HUES48 (cell line): Measurements from ENCODE around the gene A4GALT.
"Not testable (repeated sequence)": the region's sequence is repeated elsewhere in the genome, so short reads cannot be mapped to it uniquely, and the experiment has no call there.

ENCODE experiments used
- H3K27ac ChIP-seq: one replicate; pipeline ENCODE4 v1.7.0; 2013; ENCODE audit warnings: low read depth, low read length, inconsistent platforms
- H3K27me3 ChIP-seq: 2 replicates; pipeline ENCODE4 v1.6.1; 2013; ENCODE audit warnings: mild to moderate bottlenecking, low read length; ENCODE audit not compliant: control insufficient read depth, insufficient read depth
- H3K36me3 ChIP-seq: 2 replicates; pipeline ENCODE4 v1.6.1; 2013; ENCODE audit warnings: low read length; ENCODE audit not compliant: control insufficient read depth, insufficient read depth
- H3K4me1 ChIP-seq: 2 replicates; pipeline ENCODE4 v1.6.1; 2013; ENCODE audit warnings: mild to moderate bottlenecking, low read length; ENCODE audit not compliant: control insufficient read depth, insufficient read depth
- H3K4me3 ChIP-seq: 2 replicates; pipeline ENCODE4 v1.5.1; 2013; ENCODE audit warnings: mild to moderate bottlenecking, low read depth, low read length
- H3K9ac ChIP-seq: 2 replicates; pipeline ENCODE4 v1.6.1; 2013; ENCODE audit warnings: mild to moderate bottlenecking, low read depth, low read length, moderate library complexity
- H3K9me3 ChIP-seq: 2 replicates; pipeline ENCODE4 v1.6.1; 2013; ENCODE audit warnings: low read length; ENCODE audit not compliant: control insufficient read depth, insufficient read depth

A4GALT gene

GRCh38 chr22:42678894-42679293 is 41.8 kb downstream of the A4GALT start:
- no peaks in the 10 kb centered on the region for H3K4me1 ChIP-seq
- H3K9ac ChIP-seq: no peak overlapping the region
- H3K27me3 ChIP-seq: no peaks in the 10 kb centered on the region
- H3K27ac ChIP-seq: no peak overlapping the region
- H3K4me3 ChIP-seq: no peak overlapping the region
- H3K36me3 ChIP-seq: no peaks in the 10 kb centered on the region
- H3K9me3 ChIP-seq: no peaks in the 10 kb centered on the region

DNA sequence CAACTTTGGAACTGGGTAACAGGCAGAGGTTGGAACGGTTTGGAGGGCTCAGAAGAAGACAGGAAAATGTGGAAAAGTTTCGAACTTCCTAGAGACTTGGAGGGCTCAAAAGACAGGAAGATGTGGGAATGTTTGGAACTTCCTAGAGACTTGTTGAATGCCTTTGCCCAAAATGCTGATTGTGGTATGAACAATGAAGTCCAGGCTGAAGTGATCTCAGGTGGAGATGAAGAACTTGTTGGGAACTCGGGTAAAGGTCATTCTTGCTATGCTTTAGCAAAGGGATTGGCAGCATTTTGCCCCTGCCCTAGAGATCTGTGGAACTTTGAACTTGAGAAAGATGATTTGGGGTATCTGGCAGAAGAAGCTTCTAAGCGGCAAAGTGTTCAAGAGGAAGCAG is 42.7 kb downstream of the A4GALT start:
- H3K9ac ChIP-seq, H3K27ac ChIP-seq, H3K4me3 ChIP-seq, H3K27me3 ChIP-seq, H3K9me3 ChIP-seq, H3K36me3 ChIP-seq, H3K4me1 ChIP-seq: not testable (repeated sequence)

GRCh38 chr22:42676059-42676607 is 44.5 kb downstream of the A4GALT start:
- Histone ChIP-seq H3K27me3 (no peaks in the 10 kb centered on the region), H3K4me1 (no peaks in the 10 kb centered on the region), H3K9ac (no peak overlapping the region), H3K4me3 (no peak overlapping the region), H3K9me3 (no peaks in the 10 kb centered on the region), H3K27ac (no peak overlapping the region), H3K36me3 (no peaks in the 10 kb centered on the region)

DNA sequence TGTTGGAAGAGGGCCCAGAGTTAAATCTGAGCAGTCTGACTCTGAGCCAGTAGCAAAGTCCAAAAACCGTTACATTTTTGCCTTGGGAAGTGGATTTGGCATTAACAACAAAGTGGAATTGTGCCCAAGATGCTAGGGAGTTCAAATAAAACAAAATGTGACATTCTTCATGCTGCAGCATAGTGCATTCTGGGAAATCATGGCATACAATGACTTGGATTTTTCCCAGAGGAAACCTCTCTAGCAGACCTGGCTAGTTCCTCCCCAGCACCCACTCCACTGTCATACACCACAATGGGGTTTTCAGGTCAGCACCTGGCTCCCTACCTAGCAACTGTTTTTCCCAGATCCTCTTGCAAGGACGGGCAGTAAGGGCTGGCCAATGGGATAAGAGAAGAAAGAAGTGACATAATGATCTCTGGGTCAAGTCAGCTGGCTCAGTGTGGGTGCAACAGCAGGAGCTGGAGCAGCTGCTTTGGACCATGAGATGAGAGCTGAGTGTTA is 46.7 kb downstream of the A4GALT start:
- Histone ChIP-seq H3K4me1 (no peaks in the 10 kb centered on the region), H3K9ac (no peak overlapping the region), H3K9me3 (no peaks in the 10 kb centered on the region), H3K4me3 (no peak overlapping the region), H3K27ac (no peak overlapping the region), H3K36me3 (no peaks in the 10 kb centered on the region), H3K27me3 (no peaks in the 10 kb centered on the region)

GRCh38 chr22:42673071-42673470 is 47.6 kb downstream of the A4GALT start:
- not testable (repeated sequence) for H3K27ac ChIP-seq, H3K4me3 ChIP-seq, H3K9ac ChIP-seq, H3K36me3 ChIP-seq, H3K9me3 ChIP-seq, H3K4me1 ChIP-seq, H3K27me3 ChIP-seq

DNA sequence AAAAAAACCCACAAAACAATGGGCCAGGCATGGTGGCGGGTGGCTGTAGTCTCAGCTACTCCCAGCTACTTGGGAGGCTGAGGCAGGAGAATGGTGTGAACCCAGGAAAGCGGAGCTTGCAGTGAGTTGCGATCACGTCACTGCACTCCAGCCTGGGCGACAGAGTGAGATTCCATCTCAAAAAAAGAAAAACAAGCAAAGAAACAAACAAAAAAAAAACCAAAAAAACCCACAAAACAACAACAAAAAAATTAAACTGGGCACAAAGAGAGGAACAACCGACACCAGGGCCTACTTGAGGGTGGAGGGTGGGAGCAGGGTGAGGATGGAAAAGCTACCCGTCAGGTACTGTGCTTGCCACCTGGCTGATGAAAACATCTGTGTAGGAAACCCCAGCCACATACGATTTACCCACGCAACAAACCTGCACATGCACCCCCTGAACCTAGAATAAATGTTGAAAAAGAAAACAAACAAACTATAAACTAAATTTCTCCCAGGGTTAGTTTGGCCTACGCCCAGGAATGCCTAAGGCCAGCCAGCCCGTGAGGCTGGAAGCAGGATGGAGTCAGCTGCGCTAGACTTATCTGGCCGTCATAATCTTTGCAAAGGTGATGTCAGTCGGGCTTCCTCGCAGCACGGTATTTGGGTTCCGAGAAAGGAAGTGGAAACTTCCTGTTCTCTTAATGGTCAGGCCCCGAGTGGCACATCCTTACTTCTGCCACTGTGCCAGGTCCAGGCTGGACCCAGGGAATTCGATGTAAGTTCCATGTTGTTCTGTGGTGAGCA is 49.6 kb downstream of the A4GALT start:
- no peak overlapping the region for H3K4me3 ChIP-seq
- H3K27ac ChIP-seq: no peak overlapping the region
- no peaks in the 10 kb centered on the region for H3K36me3 ChIP-seq
- H3K9ac ChIP-seq: no peak overlapping the region
- H3K4me1 ChIP-seq: no peaks in the 10 kb centered on the region
- H3K27me3 ChIP-seq: no peaks in the 10 kb centered on the region
- no peaks in the 10 kb centered on the region for H3K9me3 ChIP-seq

GRCh38 chr22:42670046-42670445 is 50.6 kb downstream of the A4GALT start:
- H3K4me3 ChIP-seq: no peak overlapping the region
- no peaks in the 10 kb centered on the region for H3K4me1 ChIP-seq
- no peaks in the 10 kb centered on the region for H3K9me3 ChIP-seq
- no peaks in the 10 kb centered on the region for H3K36me3 ChIP-seq
- H3K27ac ChIP-seq: no peak overlapping the region
- no peak overlapping the region for H3K9ac ChIP-seq
- H3K27me3 ChIP-seq: no peaks in the 10 kb centered on the region

DNA sequence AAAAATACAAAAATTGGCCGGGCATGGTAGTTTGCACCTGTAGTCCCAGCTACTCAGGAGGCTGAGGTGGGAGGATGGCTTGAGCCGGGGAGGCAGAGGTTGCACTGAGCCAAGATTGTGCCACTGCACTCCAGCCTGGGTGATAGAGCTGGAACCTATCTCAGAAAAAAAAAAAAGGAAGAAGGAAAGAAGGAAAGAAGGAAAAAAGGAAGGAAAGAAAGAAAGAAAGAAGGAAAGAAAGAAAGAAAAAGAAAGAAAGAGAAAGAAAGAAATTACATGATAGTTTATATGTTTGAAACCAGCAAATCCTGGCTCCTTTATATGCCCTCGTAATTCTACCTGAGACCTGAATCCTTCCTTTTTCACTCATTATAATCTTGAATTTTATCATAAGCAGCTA is 54.3 kb downstream of the A4GALT start:
- H3K27me3 ChIP-seq: peaks cover 14% of the 10 kb centered on the region
- H3K4me3 ChIP-seq, H3K4me1 ChIP-seq, H3K27ac ChIP-seq, H3K9ac ChIP-seq, H3K9me3 ChIP-seq, H3K36me3 ChIP-seq: not testable (repeated sequence)

DNA sequence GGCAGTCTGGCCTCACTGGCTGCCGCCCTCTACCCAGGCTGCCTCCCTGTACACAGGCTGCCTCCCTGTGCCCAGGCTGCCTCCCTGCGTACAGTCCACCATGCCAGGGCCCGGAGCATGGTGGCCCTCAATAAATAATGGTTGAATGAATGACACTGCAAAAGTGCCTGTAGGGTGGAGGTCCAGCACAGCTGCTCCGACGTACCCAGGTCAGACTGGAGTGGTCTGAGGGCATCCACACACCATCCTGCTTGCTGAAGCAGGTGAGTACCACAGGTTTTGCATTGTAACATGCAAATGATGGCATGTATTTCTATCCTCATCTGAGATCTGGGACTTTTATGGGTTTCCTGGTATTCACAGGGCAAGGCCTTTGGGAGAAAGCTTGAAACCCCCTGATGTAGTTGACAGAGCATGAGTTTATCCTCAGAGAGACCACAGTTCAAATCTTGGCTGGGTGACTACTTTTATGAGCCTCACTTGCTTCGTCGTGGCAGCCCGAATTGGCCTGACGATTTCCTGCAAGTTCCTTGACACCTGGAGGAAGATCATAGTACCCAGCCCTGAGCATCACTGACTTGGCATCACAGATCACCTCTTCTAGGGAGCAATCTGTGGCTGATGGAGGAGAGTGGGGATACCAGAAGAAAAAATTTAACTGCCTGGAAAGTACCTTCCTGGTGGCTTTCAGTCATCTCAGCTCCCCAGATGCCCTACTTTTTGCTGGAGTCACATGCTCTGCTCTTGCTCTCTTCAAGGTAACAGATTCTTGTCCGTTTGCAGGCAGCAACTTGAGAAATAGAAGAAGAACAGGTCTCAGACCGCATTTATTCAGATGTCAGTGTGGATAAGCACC is 55.5 kb downstream of the A4GALT start:
- Histone ChIP-seq H3K9me3 (no peaks in the 10 kb centered on the region), H3K27me3 (peaks cover 14% of the 10 kb centered on the region), H3K4me3 (no peak overlapping the region), H3K9ac (no peak overlapping the region), H3K36me3 (no peaks in the 10 kb centered on the region), H3K4me1 (no peaks in the 10 kb centered on the region), H3K27ac (no peak overlapping the region)

DNA sequence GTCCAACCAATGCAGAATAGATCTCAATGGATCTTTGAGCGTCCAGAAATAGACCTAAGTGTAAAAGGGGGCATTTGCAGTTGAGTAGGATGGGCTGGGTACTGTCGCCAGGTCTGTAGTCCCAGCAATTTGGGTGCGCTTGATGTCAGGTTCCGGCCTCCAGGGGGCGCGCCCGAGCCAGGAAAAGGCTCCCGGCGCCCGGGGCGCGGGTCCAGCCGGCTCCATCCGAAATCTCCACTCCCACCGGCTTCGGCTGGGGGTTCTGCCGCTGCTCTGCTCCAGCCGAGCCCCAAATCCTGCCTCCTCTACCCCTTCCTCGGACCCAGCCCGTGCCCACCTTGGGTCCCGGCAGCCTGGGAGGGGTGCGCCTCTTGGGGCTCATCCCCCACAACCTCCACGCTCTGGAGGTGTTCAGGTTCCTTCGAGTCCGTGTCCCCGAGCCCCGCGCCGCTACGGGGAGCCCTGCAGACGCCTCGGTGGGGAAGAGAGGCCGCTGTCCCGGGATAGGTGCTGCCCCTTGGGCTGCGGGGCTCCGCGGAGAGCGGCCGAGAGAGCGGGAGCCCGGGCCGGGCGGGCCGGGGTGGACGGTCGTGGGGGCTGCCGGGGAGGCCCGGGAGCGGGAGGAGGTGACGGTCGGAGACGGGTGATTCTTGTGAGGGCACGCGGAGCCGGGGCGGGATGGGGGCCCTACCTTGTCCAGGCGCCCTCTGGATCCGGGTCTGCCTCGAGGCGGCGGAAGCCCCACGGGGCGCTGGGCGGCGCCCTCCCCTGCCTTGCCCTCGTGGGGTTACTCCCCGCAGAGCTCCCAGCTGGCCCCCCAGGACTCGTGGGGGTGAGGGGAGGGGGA is 58.5 kb downstream of the A4GALT start:
- Histone ChIP-seq H3K9me3 (no peaks in the 10 kb centered on the region), H3K27ac (no peak overlapping the region), H3K27me3 (peaks cover 14% of the 10 kb centered on the region), H3K4me1 (no peaks in the 10 kb centered on the region), H3K9ac (no peak overlapping the region), H3K4me3 (peak overlapping the region; percentile 70), H3K36me3 (no peaks in the 10 kb centered on the region)
